H1 (cell line): Measurements from ENCODE around the gene ADIPOR2. TPM values are rescaled to one million over a fixed set of nuclear protein-coding genes. Genes with fewer than 3 reads are reported as not detected.

Source experiments
- CTCF ChIA-PET: fragments of 300-600 bp; sonication (Branson Sonifier 250); formaldehyde crosslinking; loops from one replicate; lab custom pipeline; 2021; ENCODE audit not compliant: partially characterized antibody; lab: Charles Lee
- POLR2A ChIA-PET: fragments of 300-600 bp; sonication (Branson Sonifier 250); formaldehyde crosslinking; loops from one replicate; lab custom pipeline; 2021; ENCODE audit warnings: inconsistent platforms; ENCODE audit not compliant: partially characterized antibody; lab: Charles Lee
- DNase-seq, 2 experiments: peaks; one replicate each; pipeline versions ENCODE4 v3.0.0 to v3.0.0-alpha.2; 2010 to 2022; ENCODE audit warnings: low spot score in 2 of 2, low read depth in 1 of 2, mixed read lengths in 1 of 2
- FAIRE-seq: peaks from 2 replicates; lab custom pipeline; 2011; peaks lifted over from hg19 to GRCh38; lab: Jason Lieb, UNC
- H2AFZ ChIP-seq: 2 replicates; pipeline ENCODE4 v1.8.1; 2012; ENCODE audit warnings: low read length, inconsistent platforms
- H2AK5ac ChIP-seq: 2 replicates; pipeline ENCODE4 v1.6.1; 2013; ENCODE audit warnings: low read depth, low read length
- H2BK120ac ChIP-seq: replicated peaks from 2 replicates; pipeline ENCODE3; 2013; ENCODE audit warnings: low read depth, low read length, inconsistent platforms
- H2BK12ac ChIP-seq: 2 replicates; pipeline ENCODE4 v1.6.1; 2013; ENCODE audit warnings: low read depth, low read length
- H2BK15ac ChIP-seq: 2 replicates; pipeline ENCODE4 v1.6.1; 2013; ENCODE audit warnings: low read length
- H2BK20ac ChIP-seq: 2 replicates; pipeline ENCODE4 v1.6.1; 2013; ENCODE audit warnings: low read length
- H2BK5ac ChIP-seq: 2 replicates; pipeline ENCODE4 v1.6.1; 2013; ENCODE audit warnings: low read depth, low read length
- H3K14ac ChIP-seq: 2 replicates; pipeline ENCODE4 v1.6.1; 2013; ENCODE audit warnings: inconsistent platforms; ENCODE audit not compliant: insufficient read length
- H3K18ac ChIP-seq: 2 replicates; pipeline ENCODE4 v1.6.1; 2013; ENCODE audit warnings: low read length; ENCODE audit errors: extremely low read depth
- H3K23ac ChIP-seq: 2 replicates; pipeline ENCODE4 v1.6.1; 2013; ENCODE audit warnings: inconsistent platforms; ENCODE audit not compliant: insufficient read length
- H3K23me2 ChIP-seq: 2 replicates; pipeline ENCODE4 v1.6.1; 2013; ENCODE audit warnings: low read depth, low read length
- H3K27ac ChIP-seq: 2 replicates; pipeline ENCODE4 v1.6.1; 2011; ENCODE audit warnings: low read depth, low read length, inconsistent platforms
- H3K27me3 ChIP-seq, 4 experiments: replicated peaks in 1 of 4; 1 replicate in 1 of 4; 2 replicates in 3 of 4; pipeline versions ENCODE4 v1.6.1 to v1.8.1; 2011 to 2013; ENCODE audit warnings: low read length in 3 of 4, mild to moderate bottlenecking in 3 of 4, inconsistent platforms in 2 of 4, mixed read lengths in 2 of 4, moderate library complexity in 1 of 4; ENCODE audit not compliant: control insufficient read depth in 3 of 4, insufficient read depth in 3 of 4; ENCODE audit errors: extremely low read depth in 1 of 4
- H3K36me3 ChIP-seq, 4 experiments: 2 replicates each; pipeline versions ENCODE4 v1.6.1 to v1.8.1; 2011 to 2013; ENCODE audit warnings: mild to moderate bottlenecking in 4 of 4, low read length in 3 of 4, moderate library complexity in 2 of 4, control low read depth in 1 of 4, inconsistent platforms in 1 of 4; ENCODE audit not compliant: insufficient read depth in 4 of 4, control insufficient read depth in 2 of 4
- H3K4ac ChIP-seq: replicated peaks from 2 replicates; pipeline ENCODE3; 2013; ENCODE audit warnings: low read length, low read depth, mixed read lengths, inconsistent platforms; ENCODE audit not compliant: insufficient read length
- H3K4me1 ChIP-seq, 4 experiments: replicated peaks in 1 of 4; 1 replicate in 1 of 4; 2 replicates in 3 of 4; pipeline versions ENCODE4 v1.6.1 to v1.8.1; 2011 to 2013; ENCODE audit warnings: low read length in 3 of 4, inconsistent platforms in 2 of 4, mixed read lengths in 1 of 4; ENCODE audit not compliant: insufficient read depth in 4 of 4, control insufficient read depth in 3 of 4
- H3K4me2 ChIP-seq, 2 experiments: 2 replicates each; pipeline versions ENCODE4 v1.6.1 to v1.8.1; 2011 to 2013; ENCODE audit warnings: low read depth in 2 of 2, low read length in 2 of 2, control low read depth in 1 of 2, inconsistent platforms in 1 of 2, mild to moderate bottlenecking in 1 of 2; ENCODE audit not compliant: insufficient read depth in 1 of 2
- H3K4me3 ChIP-seq, 4 experiments: fragments of 200-600, 300-600 bp in 1 of 4; sonication (generic), shearing (Covaris generic), sonication (Bioruptor Twin) in 1 of 4; 2 replicates each; pipeline versions ENCODE4 v1.5.1 to v1.8.1; 2011 to 2016; ENCODE audit warnings: low read length in 4 of 4, low read depth in 3 of 4, control low read depth in 2 of 4, inconsistent platforms in 2 of 4, mild to moderate bottlenecking in 2 of 4, mixed read lengths in 1 of 4, moderate library complexity in 1 of 4; ENCODE audit not compliant: insufficient read depth in 2 of 4; ENCODE audit errors: extremely low read depth in 1 of 4
- H3K56ac ChIP-seq: replicated peaks from 2 replicates; pipeline ENCODE3; 2013; ENCODE audit warnings: low read depth, mild to moderate bottlenecking, mixed read lengths, low read length, inconsistent platforms; ENCODE audit not compliant: insufficient read length
- H3K79me1 ChIP-seq: 2 replicates; pipeline ENCODE4 v1.6.1; 2013; ENCODE audit warnings: low read depth, low read length, control low read depth
- H3K79me2 ChIP-seq, 2 experiments: 2 replicates each; pipeline versions ENCODE4 v1.6.1 to v1.8.1; 2012 to 2013; ENCODE audit warnings: low read length in 2 of 2, mild to moderate bottlenecking in 2 of 2, inconsistent platforms in 1 of 2; ENCODE audit not compliant: insufficient read depth in 2 of 2, control insufficient read depth in 1 of 2
- H3K9ac ChIP-seq, 4 experiments: replicated peaks in 1 of 4; 1 replicate in 1 of 4; 2 replicates in 3 of 4; pipeline versions ENCODE4 v1.6.1 to v1.8.1; 2011 to 2013; ENCODE audit warnings: low read depth in 3 of 4, low read length in 3 of 4, control low read depth in 2 of 4, mild to moderate bottlenecking in 2 of 4, moderate library complexity in 2 of 4, inconsistent platforms in 1 of 4; ENCODE audit errors: extremely low read depth in 1 of 4
- H3K9me3 ChIP-seq, 2 experiments: 2 replicates each; pipeline versions ENCODE4 v1.6.1 to v1.8.1; 2012 to 2013; ENCODE audit warnings: mild to moderate bottlenecking in 2 of 2, moderate library complexity in 2 of 2, control low read depth in 1 of 2, inconsistent platforms in 1 of 2, low read depth in 1 of 2, low read length in 1 of 2, mixed read lengths in 1 of 2; ENCODE audit not compliant: insufficient read depth in 2 of 2
- H4K20me1 ChIP-seq, 2 experiments: replicated peaks in 1 of 2; 2 replicates each; pipeline versions ENCODE3 to v1.8.1; 2011 to 2013; ENCODE audit warnings: inconsistent platforms in 2 of 2, low read length in 2 of 2, mild to moderate bottlenecking in 1 of 2; ENCODE audit not compliant: insufficient read depth in 2 of 2, control insufficient read depth in 1 of 2
- H4K5ac ChIP-seq: 2 replicates; pipeline ENCODE4 v1.6.1; 2013; ENCODE audit warnings: low read length, low read depth, mixed read lengths, inconsistent platforms; ENCODE audit not compliant: insufficient read length
- H4K8ac ChIP-seq: 2 replicates; pipeline ENCODE4 v1.8.0; 2013; ENCODE audit warnings: mild to moderate bottlenecking, moderate library complexity, low read length, inconsistent platforms; ENCODE audit not compliant: insufficient read depth; ENCODE audit errors: extremely low read depth
- H4K91ac ChIP-seq: replicated peaks from 2 replicates; pipeline ENCODE3; 2013; ENCODE audit warnings: low read length, mixed read lengths, inconsistent platforms; ENCODE audit not compliant: insufficient read length
- CREB1 ChIP-seq: IDR thresholded peaks from 2 replicates; pipeline ENCODE4 v1.6.1; 2012; ENCODE audit warnings: inconsistent platforms
- JUN ChIP-seq: IDR thresholded peaks from 2 replicates; pipeline ENCODE4 v1.6.1; 2011; ENCODE audit warnings: low read depth, mild to moderate bottlenecking, improper control_type of control experiment, low read length
- NANOG ChIP-seq: IDR thresholded peaks from 2 replicates; pipeline ENCODE4 v1.6.1; 2011; ENCODE audit warnings: low read length, low read depth, mild to moderate bottlenecking, inconsistent platforms; ENCODE audit not compliant: insufficient read depth, poor library complexity, severe bottlenecking
- polyA plus RNA-seq, 7 experiments: library from polyadenylated mRNA; depleted of rRNA in 3 of 7; stranded (reverse) in 5 of 7; unstranded in 2 of 7; fragments of >200 nt in 5 of 7; fragments of 200-250 nt in 2 of 7; gene quantifications; 1 replicate in 5 of 7; 2 replicates in 1 of 7; 4 replicates in 1 of 7; pipeline versions ENCODE4 v1.2.1 to v1.2.3, GENCODE V29; 2011 to 2013; ENCODE audit warnings: missing spikeins in 2 of 7, mixed read lengths in 2 of 7
- total RNA-seq: library from RNA; stranded (reverse); fragmentation: NEBNext Ultra II Directional; extraction: Animal tissue kit (Norgen Biotek cat#: 25700); gene quantifications from 2 replicates; pipeline ENCODE4 v1.2.1, GENCODE V29; 2021

ADIPOR2 gene
- total and polyA plus RNA-seq, 2 of the 8 experiments (the other 6 are each of a cell fraction or from before 2014, with no cell fraction given), result 17.5 to 50.8 TPM

GRCh38 chr12:1719139-1719538 lies 28.3 kb downstream of the ADIPOR2 start:
- Histone ChIP-seq H3K4me1 (no peaks in the 10 kb centered on the region; a peak in 1 of 7 replicates), H3K36me3 (peaks cover 0 to 6% (median 0%) of the 10 kb centered on the region in 4 experiments; a peak in 2 of 8 replicates), H3K4ac (no peak overlapping the region), H3K23ac (no peak overlapping the region), H3K4me2 (no peak overlapping the region), H3K14ac (no peak overlapping the region), H2BK20ac (no peak overlapping the region), H2BK12ac (no peak overlapping the region), H3K27ac (no peak overlapping the region), H3K4me3 (no peak overlapping the region), H3K23me2 (no peaks in the 10 kb centered on the region), H3K9me3 (peaks cover 8 to 13% of the 10 kb centered on the region in 2 experiments), H2BK120ac (no peak overlapping the region), H4K5ac (no peak overlapping the region), H2AK5ac (no peak overlapping the region), H3K79me1 (no peaks in the 10 kb centered on the region; the same call in none of the 2 replicates), H2BK5ac (no peak overlapping the region), H2BK15ac (no peak overlapping the region), H4K91ac (no peak overlapping the region), H3K56ac (no peak overlapping the region), H3K79me2 (peaks cover 2 to 91% of the 10 kb centered on the region in 2 experiments; a peak in 3 of 4 replicates), H4K20me1 (peaks cover 0 to 8% of the 10 kb centered on the region in 2 experiments), H3K18ac (no peak overlapping the region), H4K8ac (no peak overlapping the region), H3K27me3 (no peaks in the 10 kb centered on the region), H2AFZ (no peak overlapping the region), H3K9ac (no peak overlapping the region)
- ChIA-PET CTCF (interaction anchor here (0.7 kb wide), 1 partner anchor 38 kb away, joined by 3 read pairs; no protein-coding TSS in a partner anchor), POLR2A (no interaction called here)
- no peak for TF ChIP-seq CREB1
- no peak for TF ChIP-seq NANOG
- TF ChIP-seq JUN, result no peak
- DNase-seq (no peak), FAIRE-seq (no peak)
